ENCODE results near the gene GTF3C4. TPM values are rescaled to one million over a fixed set of nuclear protein-coding genes. Genes with fewer than 3 reads are reported as not detected.

Gene GTF3C4
- total and polyA plus RNA-seq, 10 of the 15 experiments (the other 5 are each of a cell fraction or from before 2014, with no cell fraction given), result 3.2 to 18.9 (median 8.2) TPM

GRCh38 chr9:132670457-132671391, at the start of gene GTF3C4 (continued):
- no peak for TF ChIP-seq SKIL (IDR thresholded peaks at IDR 0.05; ENCODE audit: low read depth, poor library complexity, severe bottlenecking)
- TF ChIP-seq NKRF (conservative IDR thresholded peaks at IDR 0.05), result peak; percentile 53
- TF ChIP-seq CREB1 (IDR thresholded peaks at IDR 0.05; ENCODE audit: low read depth), result peak; percentile 89
- no peak for TF ChIP-seq ATF2 (IDR thresholded peaks at IDR 0.05; ENCODE audit: low read length)
- no peak for TF ChIP-seq SMAD1 (IDR thresholded peaks at IDR 0.05; ENCODE audit: low read depth, partially characterized antibody)
- no peak for TF ChIP-seq ZNF687 (IDR thresholded peaks at IDR 0.05)
- TF ChIP-seq MYB (IDR thresholded peaks at IDR 0.05; ENCODE audit: borderline replicate concordance, low read depth, low read length), result no peak
- peak; percentile 20 for TF ChIP-seq MYC (IDR thresholded peaks at IDR 0.05; ENCODE audit: insufficient read depth, insufficient read length, insufficient replicate concordance, low read length, severe bottlenecking)
- TF ChIP-seq CTCF (IDR thresholded peaks at IDR 0.05 in 2 of 3, conservative IDR thresholded peaks at IDR 0.05 in 1 of 3; ENCODE audit: control insufficient read depth in 2 of 3, extremely low read depth in 1 of 3, insufficient read depth in 1 of 3, low read depth in 3 of 3, low read length in 3 of 3), result no peak
- TF ChIP-seq BMI1 (IDR thresholded peaks at IDR 0.05; ENCODE audit: borderline replicate concordance), result no peak; the same call in 1 of the 2 replicates
- TF ChIP-seq HDAC6 (IDR thresholded peaks at IDR 0.05; ENCODE audit: unreplicated experiment), result no peak
- TF ChIP-seq RELB (IDR thresholded peaks at IDR 0.05; ENCODE audit: low read depth), result peak; percentile 27; the same call in 1 of the 2 replicates
- TF ChIP-seq SUZ12 (IDR thresholded peaks at IDR 0.05; ENCODE audit: unreplicated experiment), result no peak
